Hepatocyte (in vitro differentiated cells): ENCODE measurements around the gene FBF1. TPM values are rescaled to one million over a fixed set of nuclear protein-coding genes. Genes with fewer than 3 reads are reported as not detected.

Source experiments
- DNase-seq: peaks from one replicate; pipeline ENCODE4 v3.0.0-alpha.2; 2016; ENCODE audit warnings: low spot score
- H2AFZ ChIP-seq: fragments of 200-600 bp; sonication (generic); 2 replicates; pipeline ENCODE4 v1.6.0; 2016; ENCODE audit warnings: antibody characterized with exemption, mild to moderate bottlenecking
- H3K27ac ChIP-seq: fragments of 200-600 bp; sonication (generic); 2 replicates; pipeline ENCODE4 v1.5.1; 2016; ENCODE audit warnings: mild to moderate bottlenecking
- H3K27me3 ChIP-seq: fragments of 200-600 bp; sonication (generic); 2 replicates; pipeline ENCODE4 v1.6.1; 2016
- H3K36me3 ChIP-seq: fragments of 200-600 bp; sonication (generic); replicated peaks from 2 replicates; pipeline ENCODE4 v1.5.1; 2016; ENCODE audit warnings: low read depth; ENCODE audit not compliant: insufficient read depth
- H3K4me1 ChIP-seq: fragments of 200-600 bp; sonication (generic); 2 replicates; pipeline ENCODE4 v1.5.1; 2016; ENCODE audit warnings: mild to moderate bottlenecking, moderate library complexity; ENCODE audit not compliant: insufficient read depth
- H3K4me2 ChIP-seq: fragments of 200-600 bp; sonication (generic); 2 replicates; pipeline ENCODE4 v1.6.0; 2016
- H3K4me3 ChIP-seq: fragments of 200-600 bp; sonication (generic); 2 replicates; pipeline ENCODE4 v1.5.1; 2016; ENCODE audit warnings: mild to moderate bottlenecking
- H3K79me2 ChIP-seq: fragments of 200-600 bp; sonication (generic); 2 replicates; pipeline ENCODE4 v1.6.0; 2017; ENCODE audit warnings: mild to moderate bottlenecking
- H3K9me2 ChIP-seq: fragments of 200-600 bp; sonication (generic); replicated peaks from 2 replicates; pipeline ENCODE4 v1.6.0; 2017; ENCODE audit warnings: mild to moderate bottlenecking; ENCODE audit not compliant: insufficient read depth
- H3K9me3 ChIP-seq: fragments of 200-600 bp; sonication (generic); 2 replicates; pipeline ENCODE4 v1.5.1; 2016; ENCODE audit warnings: low read depth, mild to moderate bottlenecking
- H4K20me1 ChIP-seq: fragments of 200-600 bp; sonication (generic); 2 replicates; pipeline ENCODE4 v1.6.0; 2016; ENCODE audit warnings: mild to moderate bottlenecking; ENCODE audit not compliant: insufficient read depth, poor library complexity, severe bottlenecking
- CTCF ChIP-seq: fragments of 200-600 bp; sonication (generic); IDR thresholded peaks from 2 replicates; pipeline ENCODE4 v1.5.1; 2016; ENCODE audit warnings: antibody characterized with exemption, mild to moderate bottlenecking; ENCODE audit not compliant: poor library complexity
- EZH2 ChIP-seq: fragments of 200-600 bp; sonication (generic); IDR thresholded peaks from 2 replicates; pipeline ENCODE4 v1.6.1; 2016; ENCODE audit warnings: antibody characterized with exemption, mild to moderate bottlenecking, borderline replicate concordance
- EZH2phosphoT487 ChIP-seq: fragments of 200-600 bp; sonication (generic); IDR thresholded peaks from one replicate; pipeline ENCODE4 v1.6.1; 2018; ENCODE audit warnings: antibody characterized with exemption, mild to moderate bottlenecking, low read depth, moderate library complexity; ENCODE audit not compliant: unreplicated experiment, severe bottlenecking
- WGBS: methylation state at CpG from one replicate; pipeline ENCODE4 v1.1.6; 2016; ENCODE audit warnings: low lambda C conversion rate; ENCODE audit errors: missing lambda C conversion rate; 5-methylcytosine and 5-hydroxymethylcytosine counted together
- polyA plus RNA-seq: library from polyadenylated mRNA; unstranded; fragments of >200 nt; fragmentation: Nextera tagmentation; extraction: Ambion mirVana; gene quantifications from 2 replicates; pipeline ENCODE4 v1.2.1, GENCODE V29; 2016
- total RNA-seq: library from RNA; depleted of rRNA; stranded (reverse); fragments of >200 nt; gene quantifications from 2 replicates; pipeline ENCODE4 v1.2.3, GENCODE V29; 2014

The FBF1 gene
- total and polyA plus RNA-seq, 2 experiments from 2014 or later: 6.1 to 9.7 TPM

GRCh38 chr17:75910699-75911098 is 30.1 kb downstream of the FBF1 start:
- no peaks in the 10 kb centered on the region for H3K9me3 ChIP-seq
- no peaks in the 10 kb centered on the region for H4K20me1 ChIP-seq
- WGBS: 49% methylated on average over 6 of the region's 6 CpGs
- H3K9me2 ChIP-seq: no peaks in the 10 kb centered on the region
- H3K4me3 ChIP-seq: no peak overlapping the region
- TF ChIP-seq CTCF (no peak), EZH2 (no peak), EZH2phosphoT487 (no peak)
- H2AFZ ChIP-seq: peak overlapping the region; percentile 11
- peak; percentile 57 for DNase-seq
- no peak overlapping the region for H3K4me2 ChIP-seq
- no peaks in the 10 kb centered on the region for H3K79me2 ChIP-seq
- H3K36me3 ChIP-seq: no peaks in the 10 kb centered on the region
- peak overlapping the region; percentile 59 for H3K27ac ChIP-seq
- no peaks in the 10 kb centered on the region for H3K27me3 ChIP-seq
- H3K4me1 ChIP-seq: peaks cover 9% of the 10 kb centered on the region

- no peaks in the 10 kb centered on the region for H3K27me3 ChIP-seq
- WGBS: 91% methylated on average over 11 of the region's 11 CpGs
- DNase-seq: no peak
- H3K4me2 ChIP-seq: no peak overlapping the region
- H3K4me3 ChIP-seq: no peak overlapping the region
- no peaks in the 10 kb centered on the region for H3K79me2 ChIP-seq
- H3K36me3 ChIP-seq: no peaks in the 10 kb centered on the region
- H3K4me1 ChIP-seq: peaks cover 9% of the 10 kb centered on the region
- H2AFZ ChIP-seq: no peak overlapping the region
- no peaks in the 10 kb centered on the region for H4K20me1 ChIP-seq
- H3K27ac ChIP-seq: no peak overlapping the region
- no peaks in the 10 kb centered on the region for H3K9me2 ChIP-seq
- no peaks in the 10 kb centered on the region for H3K9me3 ChIP-seq
- TF ChIP-seq EZH2 (no peak), CTCF (no peak), EZH2phosphoT487 (no peak)
Measured at GRCh38 chr17:75909812-75910274, 31.0 kb downstream of the FBF1 start.

- Histone ChIP-seq H3K36me3 (no peaks in the 10 kb centered on the region), H3K27ac (no peak overlapping the region), H3K4me1 (peaks cover 9% of the 10 kb centered on the region), H3K27me3 (no peaks in the 10 kb centered on the region), H3K4me3 (no peak overlapping the region), H4K20me1 (no peaks in the 10 kb centered on the region), H3K9me3 (no peaks in the 10 kb centered on the region), H2AFZ (no peak overlapping the region), H3K4me2 (no peak overlapping the region), H3K9me2 (no peaks in the 10 kb centered on the region), H3K79me2 (peaks cover 2% of the 10 kb centered on the region)
- TF ChIP-seq CTCF (no peak), EZH2 (no peak), EZH2phosphoT487 (no peak)
- DNase-seq: no peak
- WGBS: 93% methylated on average over 14 of the region's 14 CpGs
Measured at GRCh38 chr17:75909051-75909811, 31.6 kb downstream of the FBF1 start.
